NB4 (cell line): ENCODE results near the gene CLTA.

ENCODE experiments used
- CTCF ChIP-seq: IDR thresholded peaks from one replicate; pipeline ENCODE4 v1.5.1; 2012; ENCODE audit warnings: low read depth, low read length
- MAX ChIP-seq: IDR thresholded peaks from 2 replicates; pipeline ENCODE4 v1.6.1; 2011; ENCODE audit warnings: low read depth, low read length
- MYC ChIP-seq: IDR thresholded peaks from 2 replicates; pipeline ENCODE4 v1.6.1; 2011; ENCODE audit warnings: low read depth, low read length
- POLR2A ChIP-seq: IDR thresholded peaks from 2 replicates; pipeline ENCODE4 v1.6.1; 2011; ENCODE audit warnings: mild to moderate bottlenecking; ENCODE audit not compliant: insufficient read length; ENCODE audit errors: extremely low read depth

DNA sequence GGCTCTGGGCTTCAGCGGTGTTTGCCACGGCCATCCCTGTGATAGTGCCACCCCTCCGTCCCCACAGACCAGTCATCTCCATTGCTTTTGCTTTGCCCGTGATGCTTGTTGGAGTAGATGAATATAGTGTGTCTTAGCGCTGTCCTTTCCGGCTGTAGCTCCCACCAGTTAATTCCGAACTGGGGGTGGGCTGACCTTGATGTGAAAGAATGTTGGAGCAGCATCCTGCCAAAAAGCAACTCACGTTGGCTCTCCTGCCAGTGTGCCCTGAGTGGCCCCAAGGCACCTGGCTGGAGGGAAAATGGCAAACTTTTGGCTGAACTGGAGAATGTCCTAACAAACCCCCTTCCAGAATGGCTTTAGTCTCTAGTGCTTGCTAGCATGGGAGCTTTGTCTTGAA lies 20.0 kb downstream of the CLTA start:
- no peak for TF ChIP-seq CTCF
- no peak for TF ChIP-seq POLR2A
- TF ChIP-seq MAX = no peak
- TF ChIP-seq MYC = no peak
